Raji (cell line): ENCODE measurements around the gene FAM204A.

Source experiments
- POLR2A ChIP-seq: IDR thresholded peaks from 2 replicates; pipeline ENCODE4 v1.6.1; 2011; ENCODE audit warnings: low read depth, low read length, control low read depth; ENCODE audit not compliant: insufficient read depth

FAM204A gene

DNA sequence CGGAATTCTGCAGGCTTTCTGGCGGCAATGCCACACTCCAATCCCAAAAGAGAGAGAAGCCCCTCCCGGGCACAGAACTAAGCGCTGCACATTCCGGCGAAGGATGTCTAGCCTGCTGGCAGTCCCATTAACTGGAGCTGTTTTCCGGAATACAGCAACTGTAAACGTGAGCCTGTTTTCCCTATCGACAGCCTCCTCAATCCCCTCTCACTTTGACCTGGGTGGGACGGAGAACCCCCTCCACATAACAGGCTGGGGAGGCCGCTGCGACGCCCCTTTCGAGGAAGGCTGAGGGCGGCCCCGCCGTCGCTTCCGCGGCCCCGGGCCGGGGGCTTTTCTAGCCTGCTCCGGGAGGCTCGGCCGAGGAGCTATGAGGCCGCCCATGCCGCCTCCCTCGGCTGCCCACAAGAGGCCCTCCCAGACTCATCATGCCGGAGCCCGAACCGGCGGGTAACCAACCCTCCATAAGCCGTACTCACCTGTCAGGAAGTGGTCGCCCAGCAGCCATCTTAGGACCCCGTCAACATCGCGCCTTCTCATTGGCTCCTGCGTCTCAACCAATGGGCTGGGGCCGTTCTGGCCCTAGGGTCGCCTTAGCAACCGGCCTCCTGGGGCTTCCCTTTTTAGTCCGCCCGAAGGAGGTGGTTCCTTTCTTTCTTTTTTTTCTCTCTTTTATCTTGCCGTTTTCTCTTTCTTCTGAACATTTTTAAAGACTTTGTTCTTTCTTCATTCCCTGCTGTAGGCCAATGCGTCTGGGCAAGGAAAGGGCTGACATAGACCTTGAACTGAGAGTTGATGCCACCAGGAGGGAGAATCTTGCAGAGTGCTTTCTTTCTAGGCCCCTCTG, at the start of gene FAM204A:
FAM204A (minus strand) TSS at position 534 of the 847 bp plus-strand sequence. CDS start 5,909 bp downstream, outside the sequence.
- TF ChIP-seq POLR2A, result peak; percentile 75

DNA sequence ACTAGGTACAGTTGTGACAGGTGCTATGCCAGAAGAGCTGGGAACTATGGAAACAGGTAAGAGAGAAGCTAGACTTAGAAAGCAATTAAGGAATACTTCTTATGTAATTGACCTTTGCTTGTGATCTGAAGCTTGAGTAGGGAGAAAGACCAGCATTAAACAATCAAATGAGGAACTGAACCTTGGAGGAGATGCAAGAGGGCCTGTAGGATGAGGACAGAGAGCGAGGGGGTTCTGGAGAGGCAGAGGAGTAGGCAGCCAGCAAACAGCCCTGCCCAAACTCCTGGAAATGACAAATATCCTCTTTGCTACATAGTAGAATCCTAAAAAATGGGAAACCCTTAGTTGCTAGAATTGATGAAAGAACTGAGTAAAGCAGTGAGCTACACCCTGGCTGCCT, 41.6 kb upstream of the FAM204A start:
- no peak for TF ChIP-seq POLR2A

DNA sequence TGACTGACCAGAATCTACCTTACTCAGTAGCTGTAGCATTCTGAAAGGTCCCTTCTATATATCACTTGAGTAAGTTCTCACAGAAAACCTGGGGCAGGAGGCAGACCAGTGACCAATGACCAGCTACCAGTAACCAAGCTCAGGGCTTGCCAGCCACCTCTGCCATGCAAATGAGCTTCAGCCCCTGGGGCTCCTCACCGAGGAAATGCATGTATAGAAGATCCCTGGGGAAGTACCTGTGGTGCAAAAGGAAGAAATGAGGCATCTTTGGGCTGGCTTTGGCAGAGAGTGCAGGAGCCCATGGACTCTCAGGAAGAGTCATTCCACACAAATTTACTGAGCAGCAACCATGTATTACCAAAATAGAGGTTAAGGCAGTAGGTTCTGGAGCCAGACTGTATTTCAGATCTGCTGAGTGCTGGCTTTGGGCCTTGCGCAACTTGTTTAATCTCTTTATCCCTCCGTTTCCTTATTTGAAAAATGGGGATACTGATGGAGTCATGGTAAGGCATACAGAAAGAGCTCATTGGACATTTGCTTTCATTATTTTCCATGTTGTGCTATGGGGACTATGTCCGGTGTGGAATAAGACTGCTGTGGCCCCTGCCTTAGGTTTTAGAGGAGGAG, 41.1 kb upstream of the FAM204A start:
- TF ChIP-seq POLR2A, result no peak

DNA sequence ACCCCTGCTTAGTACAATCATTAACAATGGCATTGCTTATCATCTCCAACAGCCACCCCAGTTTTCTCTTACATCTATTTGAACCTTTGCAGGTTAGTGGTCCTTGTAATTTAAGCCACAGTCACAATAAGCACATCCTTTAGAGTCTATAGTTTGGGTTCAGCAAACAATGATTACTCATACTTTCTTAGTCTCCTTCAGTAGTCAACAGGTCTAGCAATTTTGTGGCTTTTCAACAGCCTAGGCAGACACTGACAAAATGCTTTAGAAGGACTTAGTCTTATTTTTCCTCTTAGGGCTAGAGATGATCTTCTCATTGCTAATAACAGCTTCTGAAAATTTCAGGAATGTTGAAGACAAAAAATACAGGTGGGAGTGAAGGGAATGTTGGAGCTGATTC, 32.3 kb upstream of the FAM204A start:
- no peak for TF ChIP-seq POLR2A

DNA sequence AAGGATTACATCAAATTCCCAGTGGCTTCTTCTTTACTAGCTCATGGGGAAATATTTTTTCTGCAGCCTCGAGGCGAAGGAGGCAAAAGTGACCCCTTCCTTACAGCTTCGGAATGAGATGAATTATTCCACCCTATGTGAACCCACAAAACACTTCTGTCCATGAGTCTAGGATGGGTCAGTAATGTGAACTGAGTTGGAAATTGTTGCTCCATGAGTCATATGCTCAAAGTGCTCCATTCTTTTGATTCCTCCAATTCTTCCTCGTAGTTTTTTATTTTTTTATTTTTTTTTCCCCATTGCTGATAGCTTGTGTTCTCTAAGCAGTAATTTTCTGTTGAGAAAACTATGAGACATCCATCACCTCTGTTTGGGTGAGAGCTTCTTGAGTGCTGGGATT, 31.7 kb upstream of the FAM204A start:
- TF ChIP-seq POLR2A, result no peak

DNA sequence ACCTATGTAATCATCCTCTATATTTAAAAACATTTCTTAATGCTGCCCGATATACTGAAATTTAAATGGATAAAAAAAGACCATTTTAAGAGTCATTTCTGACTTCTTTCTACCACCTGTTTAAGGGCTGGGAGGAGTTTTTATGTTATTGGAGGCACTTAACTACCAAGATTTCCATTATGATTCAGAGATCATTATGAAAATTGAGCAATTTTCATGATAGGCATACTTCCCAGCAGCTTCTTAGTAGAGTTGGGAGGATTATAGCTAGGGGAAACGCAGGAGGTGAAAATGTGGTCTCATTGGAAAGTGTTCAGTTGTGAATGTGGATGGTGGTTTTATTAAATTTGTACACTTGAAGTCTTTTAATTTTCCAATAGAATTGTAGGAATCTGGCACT, 28.4 kb upstream of the FAM204A start:
- no peak for TF ChIP-seq POLR2A

DNA sequence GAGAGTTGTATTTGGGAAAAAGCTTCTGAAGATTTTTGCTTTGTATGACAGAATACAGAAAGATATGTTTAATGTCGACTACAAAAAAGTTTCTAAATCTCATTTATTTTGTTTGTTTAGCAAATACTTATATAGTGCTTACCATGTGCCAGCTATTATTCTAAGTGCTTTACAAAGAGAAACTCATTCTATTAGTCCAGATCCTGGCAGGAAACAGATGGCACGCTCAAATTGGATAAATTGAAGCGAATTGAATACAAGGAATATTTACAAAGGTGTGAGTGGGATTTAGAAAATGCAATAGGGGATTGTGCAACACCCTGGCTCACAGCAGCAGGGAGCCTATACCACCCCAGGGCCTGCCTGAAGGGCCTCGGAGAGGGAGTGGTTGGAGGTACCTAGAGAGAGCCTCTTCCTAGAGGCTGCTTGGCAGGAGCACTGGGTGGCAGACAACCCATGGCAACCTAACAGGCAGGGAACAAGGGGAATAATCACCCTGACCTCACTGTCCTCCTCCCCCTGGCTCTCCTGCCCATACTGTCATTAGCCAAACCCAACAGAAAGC, 27.6 kb upstream of the FAM204A start:
- no peak for TF ChIP-seq POLR2A

DNA sequence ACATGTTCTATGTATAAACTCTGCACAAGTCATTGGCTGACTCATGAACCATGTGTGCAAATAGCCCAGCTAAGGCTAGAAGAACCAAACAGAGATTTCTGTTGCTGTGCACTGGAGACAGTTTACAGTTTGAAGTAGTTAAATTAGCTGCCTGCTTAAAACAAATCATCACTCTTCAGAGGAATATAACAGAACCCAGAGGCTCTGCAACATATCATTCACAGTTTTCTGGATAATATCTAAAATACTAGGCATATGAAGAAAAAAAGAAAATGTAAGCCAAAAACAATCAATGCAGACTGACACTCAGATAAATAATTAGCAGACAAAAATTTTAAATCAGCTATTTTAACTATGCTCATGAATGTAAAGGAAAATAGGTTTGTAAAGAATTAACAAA, 23.6 kb upstream of the FAM204A start:
- TF ChIP-seq POLR2A, result no peak

DNA sequence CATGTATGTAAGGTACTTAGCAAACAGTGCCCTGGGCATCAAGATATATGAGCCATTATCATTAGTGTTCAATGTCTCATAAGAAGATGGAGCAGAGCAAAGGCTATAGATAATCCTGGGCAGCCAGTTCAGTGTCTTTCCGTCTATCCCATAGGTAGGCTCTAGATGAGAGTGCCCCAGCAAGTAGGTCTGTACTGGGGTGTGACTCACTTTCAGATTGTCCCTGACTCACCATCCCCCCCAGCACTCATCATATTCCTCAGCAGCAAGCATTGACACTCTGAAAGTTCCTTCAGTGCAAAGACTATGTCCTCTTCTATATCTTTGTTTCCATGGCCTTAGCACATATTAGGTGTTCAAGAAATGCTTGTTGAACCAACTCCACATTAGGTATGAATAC, 20.0 kb upstream of the FAM204A start:
- TF ChIP-seq POLR2A, result no peak

DNA sequence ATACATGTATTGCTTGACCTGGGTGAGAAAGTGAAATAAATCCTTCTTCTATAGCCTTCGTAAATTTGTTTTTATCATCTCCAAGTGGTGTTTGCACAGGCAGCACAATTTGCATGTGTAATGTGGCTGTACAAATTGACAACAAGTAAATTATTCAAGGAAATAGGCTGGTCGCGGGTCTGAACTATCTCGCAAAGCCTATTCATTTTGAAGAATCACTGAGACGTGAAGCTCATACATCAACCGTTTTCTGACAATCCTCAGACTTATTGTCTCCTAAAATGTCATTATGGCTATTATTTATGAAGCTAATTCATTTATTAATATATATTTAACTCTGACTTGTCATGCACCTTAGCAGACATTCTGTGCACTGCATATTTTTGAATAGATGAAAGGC, 16.2 kb upstream of the FAM204A start:
- TF ChIP-seq POLR2A, result no peak

DNA sequence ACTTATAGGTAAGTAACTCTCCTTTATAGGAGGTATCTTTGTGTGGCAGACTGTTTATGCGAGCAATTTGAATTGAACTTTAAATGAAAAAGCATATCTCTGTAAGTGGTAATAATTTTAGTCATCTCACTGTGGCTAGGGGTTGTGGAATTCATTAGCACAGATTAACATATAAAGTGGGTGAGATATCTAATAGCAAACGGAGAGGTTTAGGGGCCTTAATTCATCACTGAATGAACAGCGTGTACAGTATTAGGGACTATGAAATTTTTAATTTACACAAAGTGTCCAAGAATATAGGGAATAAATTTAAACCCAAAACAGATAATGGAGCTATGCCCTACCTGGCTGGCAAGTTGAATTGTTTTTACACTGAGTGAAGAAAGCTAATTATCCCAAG, 15.7 kb upstream of the FAM204A start:
- no peak for TF ChIP-seq POLR2A

DNA sequence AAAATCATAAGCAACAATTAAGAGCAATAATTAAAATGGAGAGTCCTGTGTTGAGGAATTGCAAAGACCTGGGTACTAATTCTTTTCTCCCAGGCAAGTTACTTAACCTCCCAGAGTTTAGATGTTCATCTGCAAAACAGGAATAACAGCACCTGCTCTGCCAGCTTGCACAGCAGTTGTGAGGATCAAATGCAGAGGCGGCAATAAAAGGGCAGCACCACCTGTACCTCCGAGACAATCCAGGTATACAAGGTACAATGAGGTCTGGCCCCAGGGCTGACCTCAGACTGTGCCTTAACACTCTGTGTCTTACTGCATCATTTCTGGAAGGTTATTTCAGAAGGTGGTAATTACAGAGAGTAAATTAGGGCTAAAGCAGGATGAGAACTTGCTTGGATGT, 14.5 kb upstream of the FAM204A start:
- no peak for TF ChIP-seq POLR2A

DNA sequence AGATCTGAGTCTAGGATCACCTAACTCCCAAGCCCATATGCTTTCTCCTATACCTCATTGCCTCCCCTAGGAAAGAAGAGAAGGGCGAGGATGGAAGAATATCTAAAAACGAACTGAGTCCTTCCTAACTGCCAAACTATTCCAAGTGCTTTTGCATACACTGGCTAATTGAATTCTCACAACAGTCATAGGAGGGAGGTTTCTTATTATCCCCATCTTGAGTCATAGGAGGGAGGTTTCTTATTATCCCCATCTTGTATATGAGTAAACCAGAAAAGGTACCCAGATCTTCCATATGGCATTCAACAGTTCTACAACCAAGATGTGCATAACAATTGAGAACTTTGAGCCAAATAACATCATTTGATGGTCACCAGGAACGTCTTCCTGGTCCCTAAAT, 13.1 kb upstream of the FAM204A start:
- TF ChIP-seq POLR2A, result no peak

DNA sequence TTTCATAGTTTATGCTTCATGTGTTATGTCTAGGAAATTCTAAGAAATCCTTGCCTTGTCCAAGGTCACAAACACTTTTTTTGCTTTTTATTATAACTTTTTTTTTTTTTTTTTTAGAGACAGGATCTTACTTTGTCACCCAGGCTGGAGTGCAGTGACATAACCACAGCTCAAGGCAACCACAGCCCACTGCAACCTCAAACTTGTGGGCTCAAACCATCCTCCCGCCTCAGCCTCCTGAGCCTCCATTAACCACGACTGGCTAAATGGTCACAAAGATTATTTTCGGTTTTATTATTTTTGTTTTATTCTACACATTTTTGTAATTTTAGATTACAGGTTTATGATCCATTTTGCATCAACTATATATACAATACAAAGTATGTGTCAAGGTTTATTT, 7.1 kb upstream of the FAM204A start:
- no peak for TF ChIP-seq POLR2A

DNA sequence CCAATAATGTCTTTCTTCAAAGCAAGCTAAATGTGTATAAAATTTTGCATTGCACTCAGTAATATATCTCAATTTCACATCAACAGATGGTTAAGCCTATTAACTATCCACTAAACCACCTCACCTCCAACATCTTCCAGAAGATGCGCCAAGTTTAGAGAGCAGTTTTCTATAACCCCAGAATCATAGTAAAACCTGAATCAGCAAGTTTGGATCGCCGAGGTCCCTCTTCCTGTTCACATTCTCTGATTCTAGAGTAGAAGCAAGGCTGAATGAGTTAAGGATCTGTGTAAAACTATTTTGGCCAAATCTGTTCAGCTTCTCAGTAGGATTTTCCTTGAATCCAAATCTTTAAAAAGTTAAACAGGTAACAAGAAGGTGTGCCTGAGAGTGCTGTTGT, 1.4 kb upstream of the FAM204A start:
- no peak for TF ChIP-seq POLR2A

DNA sequence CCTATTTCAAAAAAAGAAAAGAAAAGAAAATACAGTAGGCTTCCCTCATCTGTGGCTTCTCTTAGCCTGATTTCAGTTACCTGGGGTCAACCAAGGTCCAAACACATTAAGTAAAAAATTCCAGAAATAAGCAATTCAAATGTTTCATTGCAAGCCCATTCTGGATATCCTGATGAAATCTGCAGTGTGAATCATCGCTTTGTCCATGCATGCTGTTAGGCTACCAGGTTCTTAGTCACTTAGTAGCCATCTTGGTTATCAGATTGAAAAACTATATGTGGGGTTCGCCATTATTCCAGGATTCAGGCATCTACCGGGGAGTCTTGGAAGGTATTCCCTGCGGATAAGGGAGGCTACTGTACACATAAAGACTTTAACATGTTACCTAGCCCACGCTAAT, 991 bp upstream of the FAM204A start:
- TF ChIP-seq POLR2A, result no peak
